GM10847 (cell line): ENCODE data around the gene CFAP141.

Experiments used
- POLR2A ChIP-seq: IDR thresholded peaks from 2 replicates; pipeline ENCODE4 v1.6.1; 2011; ENCODE audit not compliant: insufficient read length; ENCODE audit errors: extremely low read depth

CFAP141 gene

GRCh38 chr1:154155251-154155650 lies 50.9 kb downstream of the CFAP141 start:
- TF ChIP-seq POLR2A, result no peak

- TF ChIP-seq POLR2A, result no peak
Observed at GRCh38 chr1:154154534-154155191, 51.5 kb downstream of the CFAP141 start, which contains the start of gene NUP210L. Gene NUP210L (minus strand): TSS chr1:154155073.

- TF ChIP-seq POLR2A, result no peak
Observed at GRCh38 chr1:154154053-154154452, 52.1 kb downstream of the CFAP141 start.

GRCh38 chr1:154151311-154151710 lies 54.8 kb downstream of the CFAP141 start:
- no peak for TF ChIP-seq POLR2A
